HL-60 (cell line): Measurements from ENCODE around the gene IRAK3.
A peak's percentile ranks its signal among the peaks of the same experiment; 100 is the strongest.

Source experiments
- DNase-seq, 2 experiments: peaks; one replicate each; pipeline ENCODE4 v3.0.0-alpha.2; 2010 to 2020; ENCODE audit warnings: low read depth in 1 of 2, low spot score in 1 of 2
- H3K27ac ChIP-seq: fragments of 250-450 bp; sonication (Bioruptor Pico); replicated peaks from 2 replicates; pipeline ENCODE4 v1.5.1; 2020; ENCODE audit warnings: mild to moderate bottlenecking, moderate library complexity
- H3K27me3 ChIP-seq: fragments of 250-450 bp; sonication (Bioruptor Pico); 2 replicates; pipeline ENCODE4 v1.5.1; 2021; ENCODE audit warnings: mild to moderate bottlenecking, moderate library complexity; ENCODE audit not compliant: insufficient read depth, poor library complexity, severe bottlenecking
- H3K4me3 ChIP-seq: replicated peaks from 2 replicates; pipeline ENCODE4 v1.5.1; 2011; ENCODE audit warnings: mild to moderate bottlenecking, control low read depth, low read length; ENCODE audit not compliant: insufficient read depth
- GABPA ChIP-seq: IDR thresholded peaks from 2 replicates; pipeline ENCODE4 v1.6.1; 2012; ENCODE audit warnings: low read depth
- POLR2AphosphoS5 ChIP-seq: IDR thresholded peaks from 2 replicates; pipeline ENCODE4 v1.6.1; 2012; ENCODE audit warnings: low read depth
- REST ChIP-seq: IDR thresholded peaks from 2 replicates; pipeline ENCODE4 v1.6.1; 2012; ENCODE audit warnings: low read depth; ENCODE audit not compliant: insufficient replicate concordance
- SPI1 ChIP-seq: IDR thresholded peaks from 2 replicates; pipeline ENCODE4 v1.6.1; 2012; ENCODE audit warnings: low read depth, mild to moderate bottlenecking, borderline replicate concordance
- TF ChIP-seq, protein P1 (sequence below): IDR thresholded peaks from one replicate; pipeline ENCODE4 v1.5.1; 2011; ENCODE audit warnings: low read length, control low read depth, inconsistent platforms; ENCODE audit not compliant: insufficient read depth

Gene IRAK3

GRCh38 chr12:66142826-66143225, 46.2 kb upstream of the IRAK3 start:
- no peak overlapping the region for H3K4me3 ChIP-seq
- no peaks in the 10 kb centered on the region for H3K27me3 ChIP-seq
- DNase-seq, result no peak

DNA sequence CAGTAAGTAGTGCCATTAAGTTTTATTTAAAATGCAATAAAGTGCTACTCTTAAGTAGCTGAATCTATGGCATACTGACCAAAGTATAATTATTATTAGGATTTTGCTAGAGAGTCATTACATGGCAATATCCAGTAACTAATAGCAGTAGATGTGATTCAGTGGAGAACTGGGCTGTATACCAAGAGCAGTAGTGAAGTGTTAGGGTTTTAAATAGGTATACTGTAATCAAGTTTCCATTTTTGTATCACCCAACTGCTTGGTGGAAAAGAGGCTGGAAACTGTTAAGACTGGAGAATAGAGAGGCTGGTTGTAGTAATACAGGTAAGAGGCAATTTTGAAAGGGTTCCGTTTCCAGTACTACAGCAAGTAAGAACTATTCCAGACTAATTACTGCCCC, 45.1 kb upstream of the IRAK3 start:
- no peaks in the 10 kb centered on the region for H3K27me3 ChIP-seq
- DNase-seq, result no peak
- peak overlapping the region; percentile 96 for H3K27ac ChIP-seq
- no peak overlapping the region for H3K4me3 ChIP-seq
- TF ChIP-seq REST (no peak), SPI1 (no peak), GABPA (no peak), POLR2AphosphoS5 (no peak)
- TF ChIP-seq, protein P1, sequence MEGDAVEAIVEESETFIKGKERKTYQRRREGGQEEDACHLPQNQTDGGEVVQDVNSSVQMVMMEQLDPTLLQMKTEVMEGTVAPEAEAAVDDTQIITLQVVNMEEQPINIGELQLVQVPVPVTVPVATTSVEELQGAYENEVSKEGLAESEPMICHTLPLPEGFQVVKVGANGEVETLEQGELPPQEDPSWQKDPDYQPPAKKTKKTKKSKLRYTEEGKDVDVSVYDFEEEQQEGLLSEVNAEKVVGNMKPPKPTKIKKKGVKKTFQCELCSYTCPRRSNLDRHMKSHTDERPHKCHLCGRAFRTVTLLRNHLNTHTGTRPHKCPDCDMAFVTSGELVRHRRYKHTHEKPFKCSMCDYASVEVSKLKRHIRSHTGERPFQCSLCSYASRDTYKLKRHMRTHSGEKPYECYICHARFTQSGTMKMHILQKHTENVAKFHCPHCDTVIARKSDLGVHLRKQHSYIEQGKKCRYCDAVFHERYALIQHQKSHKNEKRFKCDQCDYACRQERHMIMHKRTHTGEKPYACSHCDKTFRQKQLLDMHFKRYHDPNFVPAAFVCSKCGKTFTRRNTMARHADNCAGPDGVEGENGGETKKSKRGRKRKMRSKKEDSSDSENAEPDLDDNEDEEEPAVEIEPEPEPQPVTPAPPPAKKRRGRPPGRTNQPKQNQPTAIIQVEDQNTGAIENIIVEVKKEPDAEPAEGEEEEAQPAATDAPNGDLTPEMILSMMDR, result no peak

More at GRCh38 chr12:66142826-66143225, 46.2 kb upstream of the IRAK3 start:
- TF ChIP-seq, protein P1, result no peak
- TF ChIP-seq POLR2AphosphoS5 (no peak), SPI1 (no peak), GABPA (no peak), REST (no peak)
- H3K27ac ChIP-seq, result peak overlapping the region; percentile 96

GRCh38 chr12:66144791-66145754, 43.9 kb upstream of the IRAK3 start:
- DNase-seq, result peak; percentile 86 to 87

More at GRCh38 chr12:66144791-66145754, 43.9 kb upstream of the IRAK3 start:
- no peak for TF ChIP-seq GABPA
- no peak for TF ChIP-seq REST
- TF ChIP-seq SPI1, result peak; percentile 50; the same call in 1 of the 2 replicates
- TF ChIP-seq, protein P1, result peak; percentile 60
- peak; percentile 75 for TF ChIP-seq POLR2AphosphoS5
- Histone ChIP-seq H3K27me3 (no peaks in the 10 kb centered on the region), H3K27ac (peak overlapping the region; percentile 96), H3K4me3 (no peak overlapping the region)
